ENCODE data around the gene TSPO2. TPM values are rescaled to one million over a fixed set of nuclear protein-coding genes. Genes with fewer than 3 reads are reported as not detected.

Gene TSPO2
- total and polyA plus RNA-seq, 9 of the 15 experiments (the other 6 are each of a cell fraction or from before 2014, with no cell fraction given): not detected

DNA sequence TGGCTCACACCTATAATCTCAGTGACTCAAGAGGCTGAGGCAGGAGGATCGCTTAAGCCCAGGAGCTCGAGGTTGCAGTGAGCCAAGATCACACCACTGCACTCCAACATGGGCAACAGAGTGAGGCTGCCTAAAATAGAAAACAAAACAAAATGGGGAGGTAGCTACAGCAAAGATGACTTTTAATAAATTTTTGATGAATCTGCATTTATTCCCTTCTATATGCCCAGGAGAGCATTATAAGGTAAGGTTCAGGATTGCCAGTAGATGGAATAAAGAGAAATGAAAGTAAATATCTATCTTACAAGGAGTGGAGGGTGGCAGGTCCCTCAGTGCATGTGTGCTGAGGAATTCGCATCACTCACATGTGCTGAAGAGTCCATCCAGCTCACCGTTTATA is 27.5 kb upstream of the TSPO2 start (continued):
- TF ChIP-seq ELF1 (tag; IDR thresholded peaks at IDR 0.05) (no peak), SP1 (CRISPR knock-in tag; IDR thresholded peaks at IDR 0.05) (no peak), ZNF324 (CRISPR knock-in tag; IDR thresholded peaks at IDR 0.05) (no peak), TSC22D4 (tag; IDR thresholded peaks at IDR 0.05) (no peak), TCF3 (CRISPR knock-in tag; IDR thresholded peaks at IDR 0.05) (no peak), KDM4B (IDR thresholded peaks at IDR 0.05; ENCODE audit: borderline replicate concordance in 2 of 2, low read depth in 1 of 2) (no peak), MAFF (IDR thresholded peaks at IDR 0.05; ENCODE audit: low read length) (peak; percentile 52; the same call in 1 of the 2 replicates), ZNF644 (tag; IDR thresholded peaks at IDR 0.05; ENCODE audit: low read depth) (no peak), MYBL2 (IDR thresholded peaks at IDR 0.05; ENCODE audit: low read depth) (no peak), MYBL2 (CRISPR knock-in tag; IDR thresholded peaks at IDR 0.05; ENCODE audit: borderline replicate concordance) (no peak), ZNF3 (CRISPR knock-in tag; IDR thresholded peaks at IDR 0.05) (no peak), ZNF76 (CRISPR knock-in tag; IDR thresholded peaks at IDR 0.05; ENCODE audit: borderline replicate concordance) (no peak), MAFK (IDR thresholded peaks at IDR 0.05; ENCODE audit: low read length) (0 out of 2 replicates have a peak, but pooled peaks have one; percentile 12), HDAC3 (IDR thresholded peaks at IDR 0.05; ENCODE audit: borderline replicate concordance, partially characterized antibody) (no peak), KAT7 (CRISPR knock-in tag; IDR thresholded peaks at IDR 0.05; ENCODE audit: borderline replicate concordance) (no peak), HNRNPH1 (optimal IDR thresholded peaks at IDR 0.05; ENCODE audit: low read depth, low read length) (no peak), BRD9 (IDR thresholded peaks at IDR 0.05; ENCODE audit: low read depth, partially characterized antibody) (no peak), ZFP1 (CRISPR knock-in tag; IDR thresholded peaks at IDR 0.05) (no peak), NCOA2 (IDR thresholded peaks at IDR 0.05; ENCODE audit: partially characterized antibody in 2 of 2) (no peak)
- TF ChIP-seq, protein P1, sequence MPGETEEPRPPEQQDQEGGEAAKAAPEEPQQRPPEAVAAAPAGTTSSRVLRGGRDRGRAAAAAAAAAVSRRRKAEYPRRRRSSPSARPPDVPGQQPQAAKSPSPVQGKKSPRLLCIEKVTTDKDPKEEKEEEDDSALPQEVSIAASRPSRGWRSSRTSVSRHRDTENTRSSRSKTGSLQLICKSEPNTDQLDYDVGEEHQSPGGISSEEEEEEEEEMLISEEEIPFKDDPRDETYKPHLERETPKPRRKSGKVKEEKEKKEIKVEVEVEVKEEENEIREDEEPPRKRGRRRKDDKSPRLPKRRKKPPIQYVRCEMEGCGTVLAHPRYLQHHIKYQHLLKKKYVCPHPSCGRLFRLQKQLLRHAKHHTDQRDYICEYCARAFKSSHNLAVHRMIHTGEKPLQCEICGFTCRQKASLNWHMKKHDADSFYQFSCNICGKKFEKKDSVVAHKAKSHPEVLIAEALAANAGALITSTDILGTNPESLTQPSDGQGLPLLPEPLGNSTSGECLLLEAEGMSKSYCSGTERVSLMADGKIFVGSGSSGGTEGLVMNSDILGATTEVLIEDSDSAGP (CRISPR knock-in tag; IDR thresholded peaks at IDR 0.05): no peak
- TF ChIP-seq, protein P2, sequence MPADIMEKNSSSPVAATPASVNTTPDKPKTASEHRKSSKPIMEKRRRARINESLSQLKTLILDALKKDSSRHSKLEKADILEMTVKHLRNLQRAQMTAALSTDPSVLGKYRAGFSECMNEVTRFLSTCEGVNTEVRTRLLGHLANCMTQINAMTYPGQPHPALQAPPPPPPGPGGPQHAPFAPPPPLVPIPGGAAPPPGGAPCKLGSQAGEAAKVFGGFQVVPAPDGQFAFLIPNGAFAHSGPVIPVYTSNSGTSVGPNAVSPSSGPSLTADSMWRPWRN (IDR thresholded peaks at IDR 0.05; ENCODE audit: low read depth): no peak

Measured in K562 (cell line).